NCI-H226 (cell line): ENCODE measurements around the gene SORCS2.

Experiments used
- DNase-seq: peaks from one replicate; pipeline ENCODE4 v3.0.0-alpha.2; 2015

Gene SORCS2

GRCh38 chr4:7248857-7249256, 56.5 kb downstream of the SORCS2 start:
- no peak for DNase-seq

GRCh38 chr4:7251321-7251720, 59.0 kb downstream of the SORCS2 start:
- DNase-seq: no peak

GRCh38 chr4:7252051-7252450, 59.7 kb downstream of the SORCS2 start:
- DNase-seq: no peak

GRCh38 chr4:7252510-7253340, 60.4 kb downstream of the SORCS2 start:
- DNase-seq: no peak

- DNase-seq: no peak
These were observed 61.0 kb downstream of the SORCS2 start for GRCh38 chr4:7253341-7253700.

- no peak for DNase-seq
These were observed 61.5 kb downstream of the SORCS2 start for GRCh38 chr4:7253837-7254236.

GRCh38 chr4:7254736-7255487, 62.6 kb downstream of the SORCS2 start:
- no peak for DNase-seq

GRCh38 chr4:7255488-7255881, 63.1 kb downstream of the SORCS2 start:
- no peak for DNase-seq

- DNase-seq: no peak
These were observed 63.7 kb downstream of the SORCS2 start for GRCh38 chr4:7255996-7256395.

- no peak for DNase-seq
These were observed 64.9 kb downstream of the SORCS2 start for GRCh38 chr4:7256984-7257810.

- DNase-seq: no peak
These were observed 66.7 kb downstream of the SORCS2 start for GRCh38 chr4:7259039-7259438.

GRCh38 chr4:7260569-7260968, 68.2 kb downstream of the SORCS2 start:
- no peak for DNase-seq

GRCh38 chr4:7261087-7261486, 68.7 kb downstream of the SORCS2 start:
- no peak for DNase-seq

- no peak for DNase-seq
These were observed 69.2 kb downstream of the SORCS2 start for GRCh38 chr4:7261536-7261935.

GRCh38 chr4:7262134-7262533, 69.8 kb downstream of the SORCS2 start:
- DNase-seq: no peak

GRCh38 chr4:7263166-7263565, 70.8 kb downstream of the SORCS2 start:
- no peak for DNase-seq

GRCh38 chr4:7264694-7265093, 72.4 kb downstream of the SORCS2 start:
- DNase-seq: no peak

- DNase-seq: peak; percentile 81
These were observed 74.4 kb downstream of the SORCS2 start for GRCh38 chr4:7266525-7267292.

- DNase-seq: no peak
These were observed 75.5 kb downstream of the SORCS2 start for GRCh38 chr4:7267829-7268228.

GRCh38 chr4:7268941-7269340, 76.6 kb downstream of the SORCS2 start:
- DNase-seq: no peak

GRCh38 chr4:7270121-7270520, 77.8 kb downstream of the SORCS2 start:
- DNase-seq: no peak

GRCh38 chr4:7272404-7272803, 80.1 kb downstream of the SORCS2 start:
- DNase-seq: no peak
